H9 (cell line): ENCODE measurements around the gene AIFM1. TPM values are rescaled to one million over a fixed set of nuclear protein-coding genes. Genes with fewer than 3 reads are reported as not detected.

Experiments
- DNase-seq: peaks from one replicate; pipeline ENCODE4 v3.0.0-alpha.2; 2017
- H2AFZ ChIP-seq: one replicate; pipeline ENCODE4 v1.6.1; 2013; ENCODE audit warnings: mild to moderate bottlenecking, low read length, control low read depth, moderate library complexity
- H2AK5ac ChIP-seq: 2 replicates; pipeline ENCODE4 v1.6.1; 2013; ENCODE audit warnings: low read length, control low read depth, mixed read lengths; ENCODE audit not compliant: insufficient read length
- H2BK120ac ChIP-seq: one replicate; pipeline ENCODE4 v1.6.1; 2013; ENCODE audit warnings: low read depth, mild to moderate bottlenecking, low read length, control low read depth, inconsistent platforms; ENCODE audit not compliant: poor library complexity, severe bottlenecking
- H2BK12ac ChIP-seq: 2 replicates; pipeline ENCODE4 v1.6.1; 2013; ENCODE audit warnings: low read length, control low read depth, mixed read lengths, low read depth; ENCODE audit not compliant: insufficient read length
- H2BK15ac ChIP-seq: 2 replicates; pipeline ENCODE4 v1.6.1; 2013; ENCODE audit warnings: low read depth, low read length, control low read depth
- H2BK20ac ChIP-seq: one replicate; pipeline ENCODE4 v1.6.1; 2013; ENCODE audit warnings: low read depth, mild to moderate bottlenecking, low read length, control low read depth, inconsistent platforms; ENCODE audit not compliant: poor library complexity, severe bottlenecking
- H2BK5ac ChIP-seq: 2 replicates; pipeline ENCODE4 v1.6.1; 2013; ENCODE audit warnings: low read length, control low read depth, mixed read lengths; ENCODE audit not compliant: insufficient read length
- H3K14ac ChIP-seq: 2 replicates; pipeline ENCODE4 v1.6.1; 2013; ENCODE audit warnings: low read length, control low read depth; ENCODE audit not compliant: insufficient read depth
- H3K18ac ChIP-seq: 2 replicates; pipeline ENCODE4 v1.6.1; 2013; ENCODE audit warnings: low read depth, mild to moderate bottlenecking, mixed read lengths, low read length, control low read depth; ENCODE audit not compliant: insufficient read length
- H3K23ac ChIP-seq: 2 replicates; pipeline ENCODE4 v1.6.1; 2013; ENCODE audit warnings: low read length, control low read depth, mixed read lengths, low read depth; ENCODE audit not compliant: insufficient read length
- H3K23me2 ChIP-seq: 2 replicates; pipeline ENCODE4 v1.6.1; 2013; ENCODE audit warnings: low read depth, mild to moderate bottlenecking, mixed read lengths, low read length, control low read depth; ENCODE audit not compliant: insufficient read length, poor library complexity, severe bottlenecking
- H3K27ac ChIP-seq: 2 replicates; pipeline ENCODE4 v1.5.1; 2013; ENCODE audit warnings: low read length, control low read depth, mixed read lengths, low read depth; ENCODE audit not compliant: insufficient read length
- H3K27me3 ChIP-seq: 2 replicates; pipeline ENCODE4 v1.6.1; 2013; ENCODE audit warnings: low read length, control low read depth, inconsistent platforms; ENCODE audit not compliant: insufficient read depth
- H3K4ac ChIP-seq: 2 replicates; pipeline ENCODE4 v1.6.1; 2013; ENCODE audit warnings: low read depth, mild to moderate bottlenecking, control low read depth, inconsistent platforms, low read length, moderate library complexity
- H3K4me1 ChIP-seq: 2 replicates; pipeline ENCODE4 v1.6.1; 2013; ENCODE audit warnings: low read length, control low read depth, inconsistent platforms; ENCODE audit not compliant: insufficient read depth
- H3K4me2 ChIP-seq: 2 replicates; pipeline ENCODE4 v1.6.1; 2013; ENCODE audit warnings: low read length, control low read depth, mixed read lengths; ENCODE audit not compliant: insufficient read length, insufficient read depth
- H3K56ac ChIP-seq: 2 replicates; pipeline ENCODE4 v1.6.1; 2013; ENCODE audit warnings: low read depth, mild to moderate bottlenecking, mixed read lengths, low read length, control low read depth; ENCODE audit not compliant: insufficient read length
- H3K79me1 ChIP-seq: 2 replicates; pipeline ENCODE4 v1.6.1; 2013; ENCODE audit warnings: low read depth, mild to moderate bottlenecking, moderate library complexity, low read length, control low read depth, inconsistent platforms; ENCODE audit not compliant: insufficient read depth, poor library complexity, severe bottlenecking
- H3K79me2 ChIP-seq: 2 replicates; pipeline ENCODE4 v1.6.1; 2013; ENCODE audit warnings: low read length, control low read depth, inconsistent platforms; ENCODE audit not compliant: insufficient read depth
- H3K9ac ChIP-seq: 2 replicates; pipeline ENCODE4 v1.6.1; 2013; ENCODE audit warnings: low read length, control low read depth, mixed read lengths; ENCODE audit not compliant: insufficient read length; ENCODE audit errors: extremely low read depth
- H3K9me3 ChIP-seq: one replicate; pipeline ENCODE4 v1.6.1; 2013; ENCODE audit warnings: low read depth, low read length, inconsistent platforms; ENCODE audit not compliant: control insufficient read depth
- H3T11ph ChIP-seq: one replicate; pipeline ENCODE4 v1.6.1; 2013; ENCODE audit warnings: mild to moderate bottlenecking, low read length, control low read depth, inconsistent platforms
- H4K20me1 ChIP-seq: one replicate; pipeline ENCODE4 v1.6.1; 2013; ENCODE audit not compliant: control insufficient read depth, insufficient read length, insufficient read depth
- H4K5ac ChIP-seq: 2 replicates; pipeline ENCODE4 v1.6.1; 2013; ENCODE audit warnings: low read depth, mild to moderate bottlenecking, mixed read lengths, low read length, control low read depth; ENCODE audit not compliant: insufficient read length
- H4K8ac ChIP-seq: replicated peaks from 2 replicates; pipeline ENCODE4 v1.6.1; 2013; ENCODE audit warnings: low read length, control low read depth, mixed read lengths, low read depth; ENCODE audit not compliant: insufficient read length
- H4K91ac ChIP-seq: 2 replicates; pipeline ENCODE4 v1.6.1; 2013; ENCODE audit warnings: low read depth, mild to moderate bottlenecking, moderate library complexity, mixed read lengths, low read length, control low read depth; ENCODE audit not compliant: insufficient read length
- H3K27ac Mint-ChIP-seq, 3 experiments: 2 replicates in 2 of 3; 3 replicates in 1 of 3; pipeline ENCODE4 v1.8.0; 2020 to 2021; ENCODE audit warnings: mixed read lengths in 3 of 3, mild to moderate bottlenecking in 1 of 3, moderate library complexity in 1 of 3
- H3K27me3 Mint-ChIP-seq: 2 replicates; pipeline ENCODE4 v1.8.0; 2021; ENCODE audit warnings: low read depth, mild to moderate bottlenecking, moderate library complexity, mixed read lengths
- H3K36me3 Mint-ChIP-seq, 3 experiments: 2 replicates in 2 of 3; 3 replicates in 1 of 3; pipeline ENCODE4 v1.8.0; 2020 to 2021; ENCODE audit warnings: low read depth in 3 of 3, mixed read lengths in 3 of 3; ENCODE audit not compliant: insufficient read depth in 1 of 3
- H3K4me1 Mint-ChIP-seq, 2 experiments: 2 replicates each; pipeline ENCODE4 v1.8.0; 2020; ENCODE audit warnings: mixed read lengths in 2 of 2
- H3K4me3 Mint-ChIP-seq, 2 experiments: 2 replicates in 1 of 2; 3 replicates in 1 of 2; pipeline ENCODE4 v1.8.0; 2020 to 2021; ENCODE audit warnings: mild to moderate bottlenecking in 2 of 2, mixed read lengths in 2 of 2, moderate library complexity in 1 of 2
- H3K9me3 Mint-ChIP-seq, 2 experiments: 2 replicates in 1 of 2; 3 replicates in 1 of 2; pipeline ENCODE4 v1.8.0; 2020; ENCODE audit warnings: mild to moderate bottlenecking in 2 of 2, mixed read lengths in 2 of 2, moderate library complexity in 1 of 2
- CTCF ChIP-seq: fragments of 200-600 bp; sonication (generic); conservative IDR thresholded peaks from 3 replicates; pipeline ENCODE4 v1.8.0; 2021; ENCODE audit warnings: antibody characterized with exemption, mild to moderate bottlenecking
- WGBS: extraction: QIAGEN DNeasy Blood & Tissue Kit; methylation state at CpG from one replicate; pipeline ENCODE4 v1.1.7; 2013; ENCODE audit warnings: missing lambda C conversion rate, low lambda C conversion rate, mixed read lengths; ENCODE audit not compliant: insufficient read length; ENCODE audit errors: extremely low coverage; 5-methylcytosine and 5-hydroxymethylcytosine counted together
- total RNA-seq: library from RNA; stranded (reverse); gene quantifications from 2 replicates; pipeline ENCODE4 v1.2.1, GENCODE V29; 2021

Gene AIFM1
- total RNA-seq, 1 experiment from 2014 or later: 43.7 TPM

- no peak for TF ChIP-seq CTCF
- H4K91ac ChIP-seq: no peak overlapping the region
- H2BK20ac ChIP-seq: no peak overlapping the region
- H3K9ac ChIP-seq: no peak overlapping the region
- H3K18ac ChIP-seq: no peak overlapping the region
- no peaks in the 10 kb centered on the region for H4K20me1 ChIP-seq
- DNase-seq: no peak
- no peak overlapping the region for H3K27ac ChIP-seq
- no peak overlapping the region for H2BK15ac ChIP-seq
- H3K4me1 Mint-ChIP-seq: peaks cover 6 to 13% of the 10 kb centered on the region in 2 experiments
- H3T11ph ChIP-seq: no peak overlapping the region
- no peak overlapping the region for H3K4me3 Mint-ChIP-seq
- H2BK120ac ChIP-seq: no peak overlapping the region
- H3K79me2 ChIP-seq: no peaks in the 10 kb centered on the region
- H3K9me3 ChIP-seq: peaks cover 17% of the 10 kb centered on the region
- H3K9me3 Mint-ChIP-seq: peaks cover 0 to 61% of the 10 kb centered on the region in 2 experiments; a peak in 2 of 5 replicates
- H2AFZ ChIP-seq: no peak overlapping the region
- no peak overlapping the region for H3K14ac ChIP-seq
- H3K27me3 ChIP-seq: no peaks in the 10 kb centered on the region
- H3K27ac Mint-ChIP-seq: no peak overlapping the region
- no peaks in the 10 kb centered on the region for H3K4me1 ChIP-seq
- H4K8ac ChIP-seq: no peak overlapping the region
- peaks cover 14% of the 10 kb centered on the region for H3K27me3 Mint-ChIP-seq
- no peak overlapping the region for H3K4ac ChIP-seq
- H2AK5ac ChIP-seq: no peak overlapping the region
- H2BK12ac ChIP-seq: no peak overlapping the region
- no peak overlapping the region for H4K5ac ChIP-seq
- peaks cover 22 to 64% (median 44%) of the 10 kb centered on the region in 3 experiments; a peak in 6 of 7 replicates for H3K36me3 Mint-ChIP-seq
- no peaks in the 10 kb centered on the region for H3K79me1 ChIP-seq
- H2BK5ac ChIP-seq: no peak overlapping the region
- H3K23ac ChIP-seq: no peak overlapping the region
- no peak overlapping the region for H3K56ac ChIP-seq
- no peak overlapping the region for H3K4me2 ChIP-seq
- no CpG with 5 or more reads among the region's 5 CpGs for WGBS
- H3K23me2 ChIP-seq: no peaks in the 10 kb centered on the region
Measured at GRCh38 chrX:130136496-130136895, 29.1 kb downstream of the AIFM1 start.
